ENCODE measurements around the gene SHLD3. TPM values are rescaled to one million over a fixed set of nuclear protein-coding genes. Genes with fewer than 3 reads are reported as not detected.
"Not testable (repeated sequence)": the region's sequence is repeated elsewhere in the genome, so short reads cannot be mapped to it uniquely, and the experiment has no call there.

Gene SHLD3
- total RNA-seq, 1 experiment from 2014 or later: 3.3 TPM

GRCh38 chr5:65577141-65577540 is 47.7 kb upstream of the SHLD3 start:
- H3K4me3 Mint-ChIP-seq: no peak overlapping the region
- no peak overlapping the region for H3K27ac Mint-ChIP-seq
- H3K36me3 Mint-ChIP-seq: peaks cover 34% of the 10 kb centered on the region
- H3K27me3 Mint-ChIP-seq (ENCODE audit: low read depth): no peaks in the 10 kb centered on the region
- ChIA-PET CTCF (no interaction called here), POLR2A (no interaction called here)
- TF ChIP-seq E2F1 (CRISPR knock-in tag; IDR thresholded peaks at IDR 0.05) (no peak), ATF3 (CRISPR knock-in tag; conservative IDR thresholded peaks at IDR 0.05) (no peak), TCF7 (CRISPR knock-in tag; IDR thresholded peaks at IDR 0.05; ENCODE audit: low read depth) (no peak), ETV6 (CRISPR knock-in tag; IDR thresholded peaks at IDR 0.05) (no peak), PRDM15 (CRISPR knock-in tag; IDR thresholded peaks at IDR 0.05) (no peak), IRF1 (CRISPR knock-in tag; IDR thresholded peaks at IDR 0.05) (no peak)
- H3K4me1 Mint-ChIP-seq: no peaks in the 10 kb centered on the region
- H3K9me3 Mint-ChIP-seq: no peaks in the 10 kb centered on the region
- DNase-seq (ENCODE audit: low spot score) (no peak), ATAC-seq (no peak)

- no peak for DNase-seq (ENCODE audit: low spot score)
Observed at GRCh38 chr5:65588694-65589093, 36.1 kb upstream of the SHLD3 start.

GRCh38 chr5:65601761-65602160 is 23.1 kb upstream of the SHLD3 start:
- H3K27me3 Mint-ChIP-seq (ENCODE audit: low read depth); CTCF ChIA-PET; ATAC-seq; POLR2A ChIA-PET; H3K4me1 Mint-ChIP-seq; H3K27ac Mint-ChIP-seq; DNase-seq (ENCODE audit: low spot score); H3K4me3 Mint-ChIP-seq: not testable (repeated sequence)
- H3K36me3 Mint-ChIP-seq: peaks cover 56% of the 10 kb centered on the region
- peaks cover 39% of the 10 kb centered on the region for H3K9me3 Mint-ChIP-seq

More at GRCh38 chr5:65588694-65589093, 36.1 kb upstream of the SHLD3 start:
- Mint-ChIP-seq H3K27me3 (ENCODE audit: low read depth) (no peaks in the 10 kb centered on the region), H3K27ac (no peak overlapping the region), H3K36me3 (peaks cover 32% of the 10 kb centered on the region), H3K9me3 (no peaks in the 10 kb centered on the region), H3K4me1 (no peaks in the 10 kb centered on the region), H3K4me3 (no peak overlapping the region)
- ATAC-seq: no peak
- TF ChIP-seq ATF2 (CRISPR knock-in tag; IDR thresholded peaks at IDR 0.05; ENCODE audit: borderline replicate concordance, low read depth) (no peak), KAT7 (CRISPR knock-in tag; IDR thresholded peaks at IDR 0.05; ENCODE audit: borderline replicate concordance) (no peak), NFYB (CRISPR knock-in tag; conservative IDR thresholded peaks at IDR 0.05; ENCODE audit: low read depth) (no peak), ESRRA (CRISPR knock-in tag; IDR thresholded peaks at IDR 0.05; ENCODE audit: borderline replicate concordance) (no peak), CTCF (IDR thresholded peaks at IDR 0.05) (no peak)
- ChIA-PET CTCF (no interaction called here), POLR2A (no interaction called here)
